Hepatic stellate cell (primary cell): Measurements from ENCODE around the gene NUCB2.
A peak's percentile ranks its signal among the peaks of the same experiment; 100 is the strongest.

ENCODE experiments used
- DNase-seq: peaks from one replicate; pipeline ENCODE4 v3.0.0; 2011; ENCODE audit warnings: low spot score

The NUCB2 gene

DNA sequence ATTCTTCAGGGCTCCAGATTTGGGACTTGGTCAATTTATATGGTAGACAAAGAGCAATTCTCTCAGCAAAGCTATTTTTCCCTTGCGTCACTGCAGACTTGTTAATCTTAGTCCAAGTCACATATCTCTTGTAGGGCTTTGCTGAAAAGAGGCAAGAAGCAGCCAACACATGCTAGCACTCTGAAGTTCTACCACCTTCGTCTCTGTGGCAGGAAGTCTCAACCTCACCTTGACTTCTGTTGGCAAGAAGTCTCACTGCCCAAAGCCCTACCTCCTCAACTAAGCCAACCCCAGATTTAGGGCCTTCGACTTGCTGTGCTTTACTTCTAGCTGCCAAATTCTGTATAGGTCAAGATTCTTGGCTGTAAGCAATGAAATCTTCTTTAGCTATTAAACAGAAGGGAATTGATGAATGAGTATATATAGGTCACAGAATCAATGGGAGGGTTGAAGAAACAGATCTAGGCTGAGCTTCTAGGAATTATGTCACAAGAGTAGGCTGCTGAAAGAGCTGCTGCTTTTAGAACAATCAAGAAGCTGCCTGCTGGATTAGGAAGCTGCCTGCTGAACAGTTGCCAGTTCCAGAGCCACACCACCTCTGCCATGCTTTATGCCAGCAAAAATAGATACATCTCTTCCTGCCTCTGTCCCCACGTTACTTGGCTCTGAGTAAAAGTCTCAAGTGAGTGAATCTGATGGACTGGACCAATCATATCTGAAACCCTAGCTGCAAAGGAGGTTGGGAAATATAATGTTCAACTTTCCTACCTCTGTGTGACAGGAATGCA is 57.5 kb downstream of the NUCB2 start:
- DNase-seq: no peak

DNA sequence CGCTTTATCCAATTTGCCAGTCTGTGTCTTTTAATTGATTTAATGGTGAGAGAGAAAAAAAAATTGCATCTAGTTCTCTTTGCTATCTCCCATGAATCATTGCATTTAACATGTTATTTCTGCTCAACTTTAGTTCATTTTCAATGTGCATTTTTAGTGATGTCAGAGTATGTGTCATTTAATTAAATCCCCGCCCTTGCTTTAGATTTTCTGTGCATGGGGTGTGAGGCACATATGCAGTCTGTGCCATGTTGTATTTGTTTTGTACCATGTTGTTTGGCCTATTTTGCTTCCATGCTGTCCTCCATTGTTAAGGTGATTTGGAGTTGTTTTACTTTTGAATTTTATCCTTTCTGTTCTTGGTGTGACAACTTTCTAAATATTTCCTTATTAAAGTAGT is 66.7 kb downstream of the NUCB2 start:
- DNase-seq: no peak

DNA sequence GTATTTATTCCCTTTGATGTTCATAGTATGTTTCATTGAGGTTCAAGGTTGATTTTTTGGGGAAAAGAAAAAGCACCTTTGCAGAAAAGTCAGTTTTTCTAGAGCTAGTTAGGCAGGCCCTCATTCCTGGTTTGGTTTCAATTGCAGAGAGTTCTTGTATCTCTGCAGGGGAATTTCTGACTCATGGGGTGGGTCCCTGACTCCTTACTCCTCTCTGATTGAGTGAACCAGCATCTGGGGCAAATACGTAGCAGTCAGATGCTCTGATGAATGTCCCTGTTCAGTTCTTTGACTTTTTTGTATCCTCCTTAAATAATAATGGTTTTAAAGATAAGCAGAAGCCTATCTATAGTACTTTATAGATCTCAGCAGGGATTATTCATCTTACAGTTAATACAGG is 67.4 kb downstream of the NUCB2 start:
- peak; percentile 74 for DNase-seq

DNA sequence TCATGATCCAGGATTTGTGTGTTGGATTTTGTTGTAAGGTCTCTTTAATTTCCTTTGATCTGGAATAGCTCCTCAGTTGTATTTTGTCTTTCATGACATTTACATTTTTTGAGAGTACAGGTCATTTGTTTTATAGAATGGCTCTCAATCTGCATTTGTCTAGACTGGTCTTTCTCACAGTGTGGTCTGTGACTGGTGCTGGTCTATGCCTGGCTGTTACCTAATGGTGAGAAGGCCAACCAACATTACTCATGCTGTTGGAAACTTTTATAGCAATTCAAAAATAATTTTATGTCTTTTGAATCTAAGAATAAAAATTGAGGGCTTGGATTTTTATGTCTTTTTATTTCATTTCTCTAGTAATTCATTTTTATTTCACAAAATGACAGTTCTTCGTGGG is 71.1 kb downstream of the NUCB2 start:
- no peak for DNase-seq

DNA sequence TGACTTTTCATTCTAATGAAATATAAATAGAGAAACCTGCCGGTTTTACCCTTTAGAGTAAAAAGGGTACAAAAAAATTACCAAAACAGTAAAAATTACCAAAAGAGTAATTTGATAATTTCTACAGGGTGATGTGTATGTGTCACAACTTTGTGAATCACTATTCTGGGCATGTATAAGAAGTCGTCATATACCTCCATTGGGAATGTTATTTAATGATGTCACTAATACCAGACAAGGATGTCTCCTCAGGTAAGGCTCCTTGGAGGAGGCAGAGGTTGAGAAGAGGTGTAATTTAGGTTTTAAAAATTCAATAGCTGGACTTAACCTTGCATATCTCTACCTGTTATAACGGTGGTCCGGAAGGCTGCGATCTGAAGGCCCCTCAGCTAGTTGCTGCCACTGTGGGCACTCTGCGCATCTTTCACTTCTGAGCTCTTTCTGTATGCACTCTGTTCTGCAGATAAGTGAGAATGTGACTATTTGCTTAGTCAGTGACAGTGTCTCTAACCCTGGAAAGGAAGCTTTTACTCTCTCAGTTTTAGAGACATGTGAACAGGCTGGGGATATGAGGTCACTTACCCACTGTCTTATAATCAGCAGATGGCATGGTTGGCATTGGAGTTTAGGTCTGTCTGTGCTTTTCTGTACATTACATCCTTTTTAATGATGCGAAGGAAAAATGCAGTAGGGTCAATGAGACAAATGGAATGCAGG is 74.1 kb downstream of the NUCB2 start:
- no peak for DNase-seq

DNA sequence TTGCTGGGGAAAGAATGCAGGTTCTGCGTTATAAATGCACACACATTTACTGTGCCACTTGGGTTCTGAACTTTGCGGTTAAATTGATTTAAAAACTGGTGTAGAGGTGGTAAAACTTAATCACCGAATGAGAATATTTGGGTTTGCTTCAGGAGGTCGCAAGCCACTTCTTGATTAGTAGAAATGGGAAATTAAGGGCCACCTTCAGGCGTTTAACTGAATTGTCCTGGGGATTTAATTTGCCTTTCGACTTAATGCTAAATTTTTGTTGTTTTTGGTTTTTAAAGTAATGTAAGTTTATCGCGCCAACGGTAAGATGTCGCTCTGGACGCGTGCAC is 74.6 kb downstream of the NUCB2 start:
- DNase-seq: no peak

DNA sequence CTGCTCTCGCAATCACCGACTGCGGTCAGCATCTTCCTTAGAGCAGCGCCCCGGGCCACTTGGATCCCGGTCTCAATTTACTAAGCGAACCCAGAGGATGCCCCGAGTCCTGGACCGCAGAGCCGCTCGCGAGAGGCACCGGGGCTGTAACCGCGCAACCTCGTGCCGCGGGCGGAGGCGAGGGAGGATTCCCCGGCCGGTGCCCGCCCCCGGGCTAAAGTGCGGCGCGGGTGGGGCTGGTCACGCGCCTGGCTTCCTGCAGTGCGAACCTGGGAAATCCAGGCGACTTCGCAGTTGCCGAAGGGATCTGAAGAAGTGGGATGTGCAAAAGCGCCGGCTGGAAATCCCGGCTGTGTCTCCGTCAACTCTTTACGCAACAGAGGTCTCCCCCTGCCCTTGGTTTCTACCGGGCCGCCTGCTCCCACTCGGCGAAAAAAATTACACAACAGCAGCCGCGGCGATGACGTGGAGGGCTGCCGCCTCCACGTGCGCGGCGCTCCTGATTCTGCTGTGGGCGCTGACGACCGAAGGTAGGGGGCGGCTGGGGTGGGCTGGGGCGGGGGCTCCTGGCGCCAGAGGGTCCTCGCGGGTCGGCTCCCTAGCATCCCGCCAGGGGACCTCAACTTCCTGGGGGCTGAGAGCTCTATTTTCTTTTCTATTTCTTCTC is 75.1 kb downstream of the NUCB2 start, which contains the start of gene NCR3LG1:
NCR3LG1 (plus strand) TSS at position 291 of the 667 bp plus-strand sequence; CDS start at position 461, 170 bp downstream.
- peak; percentile 61 for DNase-seq

DNA sequence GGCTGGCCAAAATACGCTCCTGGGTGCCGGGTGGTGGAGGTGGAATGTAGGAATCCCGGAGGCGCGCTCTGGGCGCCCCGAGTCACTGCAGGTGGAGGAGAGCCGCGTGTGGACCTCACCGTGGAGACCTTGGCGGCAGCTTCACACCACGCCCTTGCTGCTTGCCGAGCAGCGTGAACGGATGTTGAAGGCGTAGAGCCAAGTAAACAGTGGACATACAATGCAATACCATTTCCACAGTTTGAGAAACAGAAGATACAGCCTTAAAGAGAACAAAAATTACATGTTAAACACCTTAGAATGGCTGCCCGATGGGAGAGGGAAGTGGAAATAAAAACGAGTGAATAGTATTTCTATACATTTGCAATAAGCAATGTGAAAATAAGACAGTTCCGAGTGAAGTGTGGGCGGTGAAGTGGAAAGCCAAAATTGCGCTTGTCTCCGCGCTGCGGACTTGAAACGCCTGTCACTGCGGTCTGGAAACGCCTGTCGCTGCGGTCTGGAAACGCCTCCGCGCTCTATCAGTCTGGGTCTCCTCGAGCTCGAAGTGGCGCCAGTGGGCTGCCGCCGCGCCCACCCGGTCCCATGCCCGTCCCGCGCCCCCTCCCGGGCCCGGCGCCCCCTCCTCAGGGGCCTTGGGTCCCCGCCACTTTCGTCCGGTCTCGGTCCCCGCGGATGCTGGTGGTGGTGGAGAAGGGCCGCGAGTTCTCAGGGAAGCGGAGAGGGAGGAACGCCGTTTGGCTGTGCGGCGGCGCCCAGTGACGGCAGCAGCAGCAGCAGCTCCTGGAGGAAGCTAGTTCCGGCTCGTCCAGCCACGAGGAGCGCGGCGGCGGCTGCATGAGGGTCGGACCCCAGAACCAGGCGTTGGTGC is 76.6 kb downstream of the NUCB2 start:
- DNase-seq: peak; percentile 62

DNA sequence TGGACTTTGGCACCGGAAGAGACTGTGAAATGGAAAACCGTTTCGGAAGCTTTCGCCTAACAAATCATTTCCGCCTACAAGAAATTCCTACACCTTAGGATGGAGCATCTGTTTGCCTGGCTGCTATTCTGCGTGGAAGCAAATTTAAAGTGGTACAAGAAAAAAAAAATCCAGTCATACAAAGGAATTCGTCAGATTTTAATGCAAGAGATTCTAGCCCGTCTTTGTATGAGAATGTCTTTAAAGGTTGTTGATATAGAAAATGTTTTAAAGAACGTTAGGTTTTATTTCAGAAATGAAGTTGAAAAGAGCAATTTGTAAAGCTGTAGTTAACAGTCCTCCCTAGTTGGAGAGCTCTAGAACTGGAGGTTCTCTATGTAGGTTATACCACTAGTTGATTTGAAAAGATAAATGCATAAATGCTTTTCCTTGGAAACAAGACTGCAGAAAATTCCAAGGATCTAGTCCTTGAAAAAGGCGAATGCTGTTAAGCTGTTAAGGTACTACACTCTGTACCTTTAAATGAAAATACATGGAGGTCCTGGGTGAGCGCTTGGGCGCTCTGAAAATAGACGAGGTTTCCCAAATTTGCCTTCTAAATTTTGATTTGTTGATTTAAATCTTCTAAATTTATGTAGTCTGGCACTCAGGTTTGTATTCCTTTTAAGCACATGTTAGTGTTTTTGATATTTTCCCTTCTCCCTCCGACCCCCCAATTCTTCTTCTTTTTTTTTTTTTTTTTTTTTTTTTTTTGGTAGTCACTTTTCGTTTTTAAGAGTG is 77.5 kb downstream of the NUCB2 start:
- DNase-seq: no peak

DNA sequence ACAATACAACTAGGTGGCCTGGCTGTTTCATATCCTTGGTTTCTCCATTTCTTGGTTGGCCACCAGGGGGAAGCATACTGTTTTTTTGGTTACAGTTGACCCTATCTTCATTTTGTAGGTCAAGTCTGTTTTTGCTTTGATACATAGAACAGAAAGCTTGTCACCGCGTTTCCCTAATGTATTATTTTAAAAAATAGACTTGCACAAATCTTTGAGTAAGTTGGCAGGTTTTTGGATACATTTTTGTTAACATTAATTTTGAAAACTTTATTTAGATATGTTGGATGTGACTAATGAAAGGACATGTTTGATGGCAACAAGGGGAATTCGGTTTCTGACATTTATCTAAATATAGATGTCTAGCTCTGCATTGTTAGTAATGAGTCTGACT is 78.1 kb downstream of the NUCB2 start:
- peak; percentile 69 for DNase-seq

DNA sequence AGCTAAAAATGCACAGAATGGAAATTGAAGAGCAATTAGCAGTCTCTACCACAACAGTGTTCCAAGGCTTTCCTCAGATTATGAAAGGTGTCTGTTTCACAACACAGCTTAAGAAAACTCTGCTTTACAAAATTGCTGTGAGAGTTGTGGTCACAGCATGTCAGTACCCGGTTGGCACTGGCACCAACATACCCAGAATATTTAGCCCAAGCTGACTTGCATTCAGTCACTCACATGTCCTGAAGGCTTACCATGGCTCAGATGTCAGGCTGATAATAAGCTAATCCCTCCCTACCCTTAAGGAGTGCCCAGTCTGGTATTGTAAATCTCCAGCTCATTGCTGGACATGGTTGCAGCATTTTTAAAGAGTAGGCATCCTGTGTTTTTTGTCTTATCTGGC is 90.0 kb downstream of the NUCB2 start:
- DNase-seq: no peak

DNA sequence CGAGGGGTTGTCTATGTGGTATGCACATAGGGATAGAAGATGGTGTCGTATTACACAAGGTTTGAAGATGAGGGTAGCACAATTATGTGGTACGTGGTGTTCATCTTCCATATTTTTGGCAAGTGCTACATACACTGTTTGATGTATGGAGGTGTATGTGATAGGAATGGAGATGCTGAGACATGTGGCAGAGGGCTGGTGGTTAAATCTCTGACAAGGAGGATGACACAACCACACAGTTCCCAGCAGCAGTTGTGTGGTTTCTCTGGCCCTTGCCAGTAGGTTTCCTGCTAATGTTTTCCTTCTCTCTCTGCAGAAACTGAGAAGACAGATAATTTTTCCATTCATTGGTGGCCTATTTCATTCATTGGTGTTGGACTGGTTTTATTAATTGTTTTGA is 92.0 kb downstream of the NUCB2 start:
- DNase-seq: no peak

DNA sequence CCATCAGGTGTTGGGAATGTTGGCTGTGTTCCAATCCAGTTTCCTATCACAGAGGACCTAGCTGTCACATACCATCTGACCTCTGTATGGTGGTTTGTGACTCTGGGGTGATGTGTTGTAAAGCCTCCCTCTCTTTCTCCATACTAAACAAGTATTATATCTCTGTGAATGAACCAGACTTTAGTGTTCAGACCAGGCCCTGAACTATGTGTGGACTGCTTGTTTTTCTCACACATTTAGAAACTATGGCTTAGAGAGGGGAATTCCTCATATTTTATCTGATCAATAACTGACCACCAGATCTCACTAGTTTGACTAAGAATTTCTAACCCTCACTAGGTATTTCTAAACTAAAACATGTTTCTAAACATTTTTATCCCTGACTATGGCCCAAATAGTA is 92.6 kb downstream of the NUCB2 start:
- DNase-seq: no peak

DNA sequence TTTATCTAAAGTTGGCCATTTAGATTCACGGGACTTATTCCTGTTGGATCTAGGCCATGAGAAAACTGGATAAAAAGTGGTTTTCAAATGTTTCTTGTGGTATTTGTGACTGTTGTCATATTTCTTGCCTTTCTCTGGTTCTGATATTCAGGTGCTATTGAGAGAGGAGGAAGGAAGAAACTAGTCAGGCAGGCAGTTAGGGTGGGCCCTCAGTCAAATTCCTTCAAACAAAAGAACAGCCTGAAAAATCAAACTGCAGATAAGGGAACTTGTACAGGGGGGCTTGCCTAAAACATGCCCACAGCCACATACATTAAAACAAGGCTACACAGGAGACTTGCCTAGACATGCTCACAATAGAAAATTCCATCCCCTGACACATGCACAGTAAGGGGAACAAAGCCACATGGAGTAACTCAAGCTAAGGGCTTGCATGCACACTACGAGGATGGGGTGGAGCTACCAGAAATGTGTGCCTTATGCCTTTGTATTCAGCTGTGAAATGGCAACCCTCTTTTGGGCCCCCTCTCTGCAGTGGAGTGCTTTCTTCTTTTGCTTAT is 93.2 kb downstream of the NUCB2 start:
- no peak for DNase-seq

DNA sequence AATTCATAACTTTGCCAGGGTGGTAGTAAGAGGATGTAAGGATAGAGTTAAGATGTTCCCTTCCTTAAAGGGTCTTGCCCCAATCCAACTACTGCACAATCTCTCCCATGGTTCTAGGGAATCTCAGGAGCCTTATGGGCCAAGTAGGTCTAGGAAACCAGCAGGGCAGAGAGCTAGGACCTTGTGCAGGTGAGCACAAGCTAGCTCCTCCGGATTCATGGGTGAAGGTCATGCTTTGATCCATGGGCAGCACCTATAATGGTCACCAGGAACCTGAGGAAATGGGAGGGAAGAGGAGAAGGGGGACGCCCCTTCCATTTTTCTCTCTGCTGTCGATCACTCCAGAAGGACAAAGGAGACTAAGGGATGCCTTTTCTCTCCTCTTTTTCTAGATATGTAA is 95.1 kb downstream of the NUCB2 start:
- no peak for DNase-seq

DNA sequence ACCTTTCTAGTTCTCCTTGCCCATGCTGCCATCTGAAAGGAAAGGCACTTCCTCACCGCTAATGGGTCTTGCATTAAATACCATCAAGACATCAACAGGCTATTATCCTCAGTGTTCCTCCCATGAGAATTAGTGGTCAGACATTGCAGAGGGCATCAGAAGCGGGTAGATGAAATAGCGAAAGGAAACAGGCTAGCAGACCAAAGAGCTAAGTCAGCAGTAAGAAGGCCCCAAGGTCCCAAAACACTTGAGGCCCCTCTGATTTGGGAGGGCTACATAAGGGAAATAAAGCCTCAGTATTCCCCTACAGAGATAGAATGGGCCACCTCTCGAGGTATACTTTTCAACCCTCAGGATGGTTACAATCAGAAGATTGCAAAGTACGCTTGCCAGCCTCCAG is 99.0 kb downstream of the NUCB2 start:
- DNase-seq: no peak

DNA sequence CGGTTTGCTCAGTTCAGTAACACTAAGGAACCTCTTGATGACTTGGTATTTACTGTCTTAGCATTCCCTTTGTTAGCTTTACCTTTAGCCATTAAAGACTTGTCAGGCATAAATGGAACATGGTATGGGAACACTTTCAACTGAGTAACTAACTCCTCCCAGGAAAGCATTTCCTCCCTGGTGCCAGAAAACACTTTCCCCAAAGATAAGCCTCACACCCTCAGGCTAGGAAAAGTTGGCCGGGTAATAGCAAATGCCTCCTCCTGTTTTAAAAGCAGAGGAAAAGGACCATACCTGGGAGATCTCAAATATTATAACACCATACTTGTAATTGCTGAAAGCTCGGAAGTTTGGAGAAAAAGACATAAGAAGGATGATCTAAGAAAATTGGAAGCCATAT is 100.0 kb downstream of the NUCB2 start:
- no peak for DNase-seq

DNA sequence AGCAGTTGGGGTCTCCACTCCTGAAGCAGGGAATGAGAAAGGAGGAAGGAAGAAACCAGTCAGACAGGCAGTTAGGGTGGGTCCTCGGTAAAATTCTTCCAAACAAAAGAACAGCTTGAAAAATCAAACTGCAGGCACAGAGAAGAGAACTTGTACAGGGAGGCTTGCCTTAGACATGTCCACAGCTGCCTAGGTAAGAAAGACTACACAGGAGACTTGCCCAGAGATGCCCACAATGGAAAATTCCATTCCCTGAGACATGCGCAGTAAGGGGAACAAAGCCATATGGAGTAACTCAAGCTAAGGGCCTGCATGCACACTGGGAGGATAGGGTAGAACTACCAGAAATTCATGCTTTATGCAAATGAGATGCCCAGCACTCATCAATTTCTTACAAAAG is 102.1 kb downstream of the NUCB2 start:
- DNase-seq: no peak

DNA sequence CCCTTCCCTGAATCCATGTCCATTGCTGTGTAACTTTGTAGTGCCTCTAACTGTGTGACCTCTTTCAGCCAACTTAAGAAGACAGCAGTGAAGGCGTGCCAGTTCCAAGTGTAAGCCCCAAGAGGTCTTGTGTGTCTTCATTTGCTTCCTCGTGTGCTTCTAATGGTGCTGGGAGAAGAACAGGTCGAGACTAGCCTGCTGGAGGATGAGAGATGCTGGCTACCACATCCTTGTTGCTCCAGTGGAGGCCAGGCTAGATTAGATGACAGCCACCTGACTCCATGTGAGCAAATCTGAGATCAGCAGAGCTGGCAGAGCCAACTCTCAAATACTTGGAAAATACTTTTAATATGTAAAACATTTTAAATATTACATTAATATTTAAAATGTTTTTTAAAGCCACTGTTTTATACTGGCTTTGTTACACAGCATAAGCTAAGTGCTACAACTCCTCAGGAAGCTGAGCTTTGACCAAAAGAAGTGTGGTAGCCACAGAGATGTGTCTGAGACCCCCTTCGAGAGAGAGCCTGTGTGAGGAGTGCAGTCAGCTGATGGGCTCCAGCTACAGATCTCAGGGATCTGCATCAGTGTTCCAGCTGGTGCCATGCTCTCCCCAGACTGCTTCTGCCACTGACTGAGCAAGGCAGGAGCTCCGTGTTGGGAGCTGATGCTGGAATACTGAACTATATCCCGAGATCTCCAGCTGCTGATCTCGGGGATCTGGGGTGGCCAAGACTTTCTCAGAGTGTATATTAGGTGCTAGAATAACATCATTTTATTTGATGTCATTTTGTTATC is 103.0 kb downstream of the NUCB2 start:
- no peak for DNase-seq

DNA sequence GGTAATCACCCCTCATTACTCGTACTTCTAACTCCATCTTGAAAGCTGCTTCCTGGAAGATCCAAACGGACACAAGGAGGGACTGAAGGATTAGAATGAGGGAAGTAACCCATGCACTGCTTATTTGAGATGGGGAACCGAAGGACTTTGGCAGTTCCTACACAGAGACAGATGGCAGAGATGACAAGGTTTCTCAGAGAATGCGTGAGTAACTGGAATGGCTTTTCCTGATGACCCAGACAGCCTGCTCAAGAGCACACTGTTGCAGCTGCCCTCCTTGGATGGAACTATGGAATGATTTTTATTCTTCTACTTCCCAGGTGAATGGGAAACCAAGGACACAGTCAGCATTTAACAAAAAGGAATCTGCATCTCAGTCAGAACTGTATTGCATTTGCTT is 104.6 kb downstream of the NUCB2 start:
- DNase-seq: no peak
